Measurements from ENCODE around the gene SEMA6C.
A peak's percentile ranks its signal among the peaks of the same experiment; 100 is the strongest.
"Not testable (repeated sequence)": the region's sequence is repeated elsewhere in the genome, so short reads cannot be mapped to it uniquely, and the experiment has no call there.

Gene SEMA6C

GRCh38 chr1:151146412-151147131, at the start of gene SEMA6C:
Gene SEMA6C, minus strand, starts transcription at chr1:151146631. Its CDS starts 4,010 bp downstream, at chr1:151142621.
- in situ Hi-C loops (cut with MboI; ENCODE audit: low pct_unique_long_range_greater_than_20kb, low sequenced_read_pairs), result no loop called here
- DNase-seq, result peak; percentile 92

DNA sequence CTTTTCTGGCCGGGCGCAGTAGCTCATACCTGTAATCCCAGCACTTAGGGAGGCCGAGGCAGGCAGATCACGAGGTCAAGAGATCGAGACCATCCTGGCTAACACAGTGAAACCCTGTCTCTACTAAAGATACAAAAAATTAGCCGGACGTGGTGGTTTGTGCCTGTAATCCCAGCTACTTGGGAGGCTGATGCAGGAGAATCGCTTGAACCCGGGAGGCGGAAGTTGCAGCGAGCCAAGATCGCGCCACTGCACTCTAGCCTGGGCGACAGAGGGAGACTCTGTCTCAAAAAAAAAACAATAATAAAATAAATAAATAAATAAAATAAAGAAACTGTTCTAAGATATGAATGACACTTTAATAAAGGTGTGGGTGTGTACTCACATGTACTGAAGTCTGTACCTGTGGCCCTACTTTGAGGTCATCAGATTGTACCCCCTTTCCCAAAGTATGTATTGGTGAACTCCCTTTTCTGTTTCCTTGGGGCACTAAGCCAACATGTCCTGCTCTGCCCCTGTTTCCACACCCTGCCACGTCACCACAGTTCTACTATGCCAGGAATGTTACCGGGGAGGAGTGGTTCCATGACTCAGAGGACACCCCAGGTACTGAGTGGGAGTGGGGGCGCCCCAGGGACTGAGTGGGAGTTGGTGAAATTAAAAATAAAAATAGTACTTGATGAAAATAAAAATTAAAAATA, 48.6 kb upstream of the SEMA6C start:
- in situ Hi-C loops (cut with MboI; ENCODE audit: low pct_unique_long_range_greater_than_20kb, low sequenced_read_pairs); DNase-seq: not testable (repeated sequence)

GRCh38 chr1:151193856-151194255, 47.4 kb upstream of the SEMA6C start:
- DNase-seq, result no peak
- in situ Hi-C loops (cut with MboI; ENCODE audit: low pct_unique_long_range_greater_than_20kb, low sequenced_read_pairs), result no loop called here

- DNase-seq, result no peak
- in situ Hi-C loops (cut with MboI; ENCODE audit: low pct_unique_long_range_greater_than_20kb, low sequenced_read_pairs), result no loop called here
Measured at GRCh38 chr1:151193304-151193703, 46.9 kb upstream of the SEMA6C start.

DNA sequence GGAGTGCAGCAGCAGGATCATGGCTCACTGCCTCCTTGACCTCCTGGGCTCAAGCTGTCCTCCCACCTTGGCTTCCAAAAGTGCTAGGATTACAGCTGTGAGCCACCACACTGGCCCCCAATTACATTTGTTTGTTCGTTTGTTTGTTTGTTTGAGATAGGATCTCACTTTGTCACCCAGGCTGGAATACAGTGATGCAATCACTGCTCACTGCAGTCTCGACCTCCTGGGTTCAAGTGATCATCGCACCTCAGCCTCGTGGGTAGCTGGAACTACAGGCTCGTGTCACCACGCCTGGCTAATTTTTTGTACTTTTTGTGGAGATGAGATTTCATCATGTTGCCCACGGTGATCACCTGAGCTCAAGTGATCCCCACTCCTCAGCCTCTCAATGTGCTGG, 45.6 kb upstream of the SEMA6C start:
- no peak for DNase-seq
- in situ Hi-C loops (cut with MboI; ENCODE audit: low pct_unique_long_range_greater_than_20kb, low sequenced_read_pairs), result no loop called here

DNA sequence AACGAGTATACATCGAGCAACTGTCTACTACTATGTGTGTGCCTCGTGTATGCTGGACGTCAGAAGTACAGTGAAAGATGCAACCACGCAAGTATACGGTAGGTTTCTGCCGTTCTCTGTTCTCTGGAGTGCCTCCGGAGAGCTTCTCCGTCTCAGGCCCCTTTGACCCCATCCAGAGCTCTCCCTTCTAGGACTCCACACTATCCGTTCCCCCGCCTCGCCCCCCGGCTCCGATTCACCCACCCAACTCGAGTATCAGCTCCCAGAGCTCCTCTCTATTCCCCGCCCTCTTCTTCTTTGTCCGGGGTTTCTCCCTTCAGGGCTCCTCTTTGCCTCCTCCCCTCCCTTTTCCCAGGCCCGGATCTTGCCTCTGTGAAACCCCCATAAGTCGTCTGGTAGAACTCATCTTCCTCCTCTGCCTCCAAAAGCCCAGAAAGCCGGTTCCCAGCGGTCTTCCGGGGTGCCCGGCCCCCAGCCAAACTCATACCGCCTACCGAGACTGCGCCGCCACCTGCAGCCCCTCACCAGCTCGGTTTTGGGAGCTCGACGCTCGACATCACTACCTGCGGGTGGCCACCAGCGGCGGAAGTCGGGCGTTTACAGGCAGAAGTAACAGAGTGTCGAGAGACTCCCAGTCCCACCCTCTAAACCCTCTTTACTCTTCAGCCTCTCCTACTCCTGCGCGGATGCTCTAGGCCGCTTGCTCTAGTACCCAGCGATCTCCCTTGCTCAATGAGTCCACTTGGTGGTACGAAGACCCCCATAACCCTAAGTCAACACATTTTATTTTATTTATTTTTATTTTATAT, 43.4 kb upstream of the SEMA6C start, which contains the start of gene VPS72:
TSS of gene VPS72 (minus strand) at position 561 of the 809 bp plus-strand sequence. CDS start at position 485, 76 bp downstream.
- peak; percentile 92 for DNase-seq
- in situ Hi-C loops (cut with MboI; ENCODE audit: low pct_unique_long_range_greater_than_20kb, low sequenced_read_pairs), result no loop called here

DNA sequence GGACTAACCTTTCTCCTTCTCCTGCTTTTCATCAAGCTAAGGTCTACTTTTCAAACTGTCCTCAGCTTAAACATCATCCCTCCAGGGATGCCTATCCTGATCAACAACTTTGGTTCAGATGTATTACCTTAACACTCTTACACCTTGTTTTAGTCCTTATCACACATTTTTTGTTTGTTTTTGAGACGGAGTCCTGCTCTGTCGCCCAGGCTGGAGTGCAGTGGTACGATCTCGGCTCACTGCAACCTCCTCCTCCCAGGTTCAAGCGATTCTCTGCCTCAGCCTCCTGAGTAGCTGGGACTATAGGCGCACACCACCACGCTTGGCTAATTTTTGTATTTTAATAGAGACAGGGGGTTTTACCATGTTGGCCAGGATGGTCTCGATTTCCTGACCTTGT, 42.2 kb upstream of the SEMA6C start:
- in situ Hi-C loops (cut with MboI; ENCODE audit: low pct_unique_long_range_greater_than_20kb, low sequenced_read_pairs); DNase-seq: not testable (repeated sequence)

- in situ Hi-C loops (cut with MboI; ENCODE audit: low pct_unique_long_range_greater_than_20kb, low sequenced_read_pairs), result no loop called here
- no peak for DNase-seq
Measured at GRCh38 chr1:151187205-151187604, 40.8 kb upstream of the SEMA6C start.

GRCh38 chr1:151184211-151184610, 37.8 kb upstream of the SEMA6C start:
- in situ Hi-C loops (cut with MboI; ENCODE audit: low pct_unique_long_range_greater_than_20kb, low sequenced_read_pairs), result no loop called here
- no peak for DNase-seq

GRCh38 chr1:151176514-151177045, 30.1 kb upstream of the SEMA6C start:
- DNase-seq, result no peak
- in situ Hi-C loops (cut with MboI; ENCODE audit: low pct_unique_long_range_greater_than_20kb, low sequenced_read_pairs), result no loop called here

DNA sequence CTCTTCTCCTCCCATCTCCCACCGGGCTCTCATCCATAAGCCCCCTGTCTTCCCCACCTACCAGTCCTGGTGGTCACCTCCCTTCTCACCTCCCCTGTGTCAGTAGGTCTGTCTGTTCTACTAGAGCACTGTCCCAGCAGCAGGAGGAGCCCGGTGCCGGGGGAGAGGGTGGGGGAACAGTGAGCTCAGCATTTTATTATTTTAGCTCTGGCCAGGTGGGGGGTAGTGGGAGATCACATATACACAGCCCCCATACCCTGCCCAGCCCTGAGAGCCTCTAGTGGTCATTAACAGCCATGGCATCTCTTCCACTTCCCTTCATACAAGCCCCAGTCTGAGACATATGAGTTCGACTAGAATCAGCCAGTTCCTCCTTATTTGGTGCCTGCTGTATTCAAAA, 29.4 kb upstream of the SEMA6C start, which contains the start of gene TMOD4:
TSS of gene TMOD4 (minus strand) at position 119 of the 400 bp plus-strand sequence. CDS start 1,106 bp downstream, outside the sequence.
- in situ Hi-C loops (cut with MboI; ENCODE audit: low pct_unique_long_range_greater_than_20kb, low sequenced_read_pairs), result no loop called here
- peak; percentile 50 for DNase-seq

DNA sequence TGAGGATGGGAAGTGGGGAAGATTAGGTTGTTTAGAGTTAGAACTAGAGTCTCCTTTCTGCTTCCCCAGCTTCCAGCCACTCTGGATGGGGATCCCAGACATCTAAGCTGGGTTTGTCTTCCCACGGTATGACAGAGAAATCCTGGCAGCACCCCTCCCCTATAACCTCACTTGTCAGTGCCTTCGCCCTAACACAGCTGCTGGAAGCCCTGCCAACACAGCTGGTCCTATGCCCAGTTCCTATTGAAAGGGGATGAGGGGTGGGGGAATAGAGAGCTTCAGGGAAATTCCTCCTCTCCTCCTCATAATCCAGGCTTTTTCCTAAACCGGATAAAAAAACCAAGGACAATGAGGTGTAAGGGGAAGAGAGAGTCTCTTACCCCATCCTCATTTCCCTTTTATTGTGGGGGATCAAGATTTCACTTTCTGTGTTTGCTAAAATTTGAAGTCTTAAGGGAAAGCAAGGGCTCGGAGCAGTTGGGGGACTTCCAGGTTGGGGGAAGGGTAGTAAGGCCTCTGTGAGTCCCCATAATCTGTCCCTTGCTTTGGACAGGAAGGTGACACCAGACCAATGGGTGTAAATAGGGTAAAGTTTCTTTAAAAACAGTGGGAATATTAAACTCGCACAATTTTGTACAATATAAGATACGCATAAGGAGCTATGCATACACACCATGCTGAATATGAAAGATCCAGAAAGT, 28.8 kb upstream of the SEMA6C start:
- no peak for DNase-seq
- in situ Hi-C loops (cut with MboI; ENCODE audit: low pct_unique_long_range_greater_than_20kb, low sequenced_read_pairs), result no loop called here

GRCh38 chr1:151171190-151171589, 24.8 kb upstream of the SEMA6C start:
- in situ Hi-C loops (cut with MboI; ENCODE audit: low pct_unique_long_range_greater_than_20kb, low sequenced_read_pairs), result no loop called here
- DNase-seq, result no peak

DNA sequence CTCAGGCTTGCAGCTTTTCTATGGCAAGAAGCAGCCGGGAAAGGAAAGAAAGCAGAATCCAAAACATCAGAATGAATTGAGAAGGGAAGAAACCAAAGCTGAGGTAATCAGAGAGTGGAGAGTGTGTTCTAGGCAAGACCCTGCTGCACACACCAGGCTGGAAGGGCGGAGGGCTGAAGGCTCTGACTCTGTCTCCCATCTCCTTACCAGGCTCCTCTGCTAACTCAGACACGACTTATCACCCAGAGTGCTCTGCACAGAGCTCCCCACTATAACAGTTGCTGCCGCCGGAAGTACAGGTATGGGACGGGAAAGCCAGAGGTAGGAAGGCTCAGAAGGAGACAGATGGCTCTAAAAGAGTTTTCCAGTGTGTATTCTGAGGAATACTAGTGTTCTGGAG, 20.7 kb upstream of the SEMA6C start:
- DNase-seq, result no peak
- in situ Hi-C loops (cut with MboI; ENCODE audit: low pct_unique_long_range_greater_than_20kb, low sequenced_read_pairs), result no loop called here

- no peak for DNase-seq
- in situ Hi-C loops (cut with MboI; ENCODE audit: low pct_unique_long_range_greater_than_20kb, low sequenced_read_pairs), result no loop called here
Measured at GRCh38 chr1:151166505-151166956, 20.1 kb upstream of the SEMA6C start.

DNA sequence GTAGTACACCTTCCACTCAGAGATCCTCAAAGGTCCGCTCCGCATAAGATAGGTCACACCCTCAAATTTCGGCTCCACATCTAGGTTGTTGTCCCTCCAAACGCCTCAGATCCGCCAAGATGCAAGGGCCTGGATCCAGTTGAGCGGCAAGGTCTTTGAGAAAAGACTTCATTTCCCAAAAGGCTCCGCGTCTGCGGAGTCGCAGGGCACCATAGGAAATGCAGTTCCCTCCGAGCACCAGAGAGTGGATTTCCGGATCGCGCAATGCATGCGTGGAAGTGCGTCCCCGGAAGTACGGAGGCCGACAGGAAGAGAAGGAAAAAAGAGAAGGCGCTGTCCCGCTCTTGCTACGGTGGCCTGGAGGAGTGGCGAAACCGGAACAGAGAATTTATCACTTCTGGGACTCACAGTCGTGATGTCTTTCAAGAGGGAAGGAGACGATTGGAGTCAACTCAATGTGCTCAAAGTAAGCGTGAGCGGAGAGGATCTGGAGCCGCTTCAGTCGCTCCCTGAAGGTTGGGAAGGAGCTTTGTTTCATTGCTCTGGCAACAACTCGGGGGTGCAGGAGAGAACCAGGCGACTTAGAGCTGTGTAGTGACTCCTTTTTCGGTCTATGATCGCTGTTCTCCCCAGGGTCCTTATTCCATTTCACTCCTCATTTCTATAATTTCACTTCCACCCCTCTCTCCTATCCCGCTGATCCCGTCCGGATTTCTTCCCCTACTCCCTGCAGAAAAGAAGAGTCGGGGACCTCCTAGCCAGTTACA, 19.5 kb upstream of the SEMA6C start, which contains the start of the genes LYSMD1 and SCNM1:
TSS of gene LYSMD1 (minus strand) at position 165 of the 767 bp plus-strand sequence. CDS start 644 bp downstream, outside the sequence.
TSS of gene SCNM1 (plus strand) at position 407 of the 767 bp plus-strand sequence. CDS start at position 416, 9 bp downstream.
- in situ Hi-C loops (cut with MboI; ENCODE audit: low pct_unique_long_range_greater_than_20kb, low sequenced_read_pairs), result no loop called here
- DNase-seq, result peak; percentile 99

DNA sequence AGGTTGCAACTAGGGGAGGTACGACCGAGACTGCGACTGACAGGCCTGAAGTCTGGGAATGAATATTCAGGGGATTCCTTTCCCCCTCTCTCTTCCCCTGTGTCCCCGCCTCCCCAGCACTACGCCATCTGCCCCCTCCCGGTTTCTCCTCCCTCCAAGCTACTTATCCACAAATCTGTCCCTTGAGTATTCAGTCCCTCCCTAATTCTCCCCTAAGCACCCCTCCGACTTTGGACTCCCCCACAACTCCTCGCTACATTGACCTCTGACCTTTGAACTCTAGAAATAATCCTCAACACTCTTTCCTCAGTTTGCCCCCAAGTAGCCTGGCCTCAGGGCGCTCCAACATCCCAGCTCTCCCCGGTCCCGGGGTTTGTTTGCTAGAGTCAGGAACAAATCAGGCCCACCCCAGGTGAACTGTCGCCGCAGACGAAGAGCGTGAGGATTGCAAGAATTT, 18.9 kb upstream of the SEMA6C start:
- in situ Hi-C loops (cut with MboI; ENCODE audit: low pct_unique_long_range_greater_than_20kb, low sequenced_read_pairs), result no loop called here
- DNase-seq, result no peak

All from KBM-7 (cell line).